Gastroesophageal sphincter (tissue), 3 donors: Measurements from ENCODE around the gene GRIK2.

Experiments
- CTCF ChIP-seq, 4 experiments: fragments of 200-600 bp in 2 of 4; fragments of 450-650 bp in 2 of 4; sonication (generic) in 1 of 4; IDR thresholded peaks; one replicate each; pipeline ENCODE4 v1.5.1; 2017 to 2019; ENCODE audit warnings: antibody characterized with exemption in 4 of 4, mild to moderate bottlenecking in 2 of 4, moderate library complexity in 2 of 4
- EP300 ChIP-seq: sonication (generic); formaldehyde crosslinking; IDR thresholded peaks from one replicate; pipeline ENCODE4 v1.6.1; 2017; ENCODE audit warnings: antibody characterized with exemption, mild to moderate bottlenecking
- POLR2A ChIP-seq, 2 donors: fragments of 450-650 bp; IDR thresholded peaks; one replicate each; pipeline ENCODE4 v1.6.1; 2017; ENCODE audit warnings: antibody characterized with exemption in 2 of 2, mild to moderate bottlenecking in 2 of 2, moderate library complexity in 1 of 2
- POLR2AphosphoS5 ChIP-seq: sonication (generic); formaldehyde crosslinking; IDR thresholded peaks from one replicate; pipeline ENCODE4 v1.6.1; 2017; ENCODE audit warnings: antibody characterized with exemption

GRCh38 chr6:101716387-101716786, 322.9 kb downstream of the GRIK2 start:
- TF ChIP-seq POLR2AphosphoS5 (no peak), CTCF (IDR thresholded peaks at IDR 0.05) (no peak), EP300 (no peak), POLR2A (IDR thresholded peaks at IDR 0.05) (no peak)
